Endodermal cell (in vitro differentiated cells): Measurements from ENCODE around the gene FBLN5. TPM values are rescaled to one million over a fixed set of nuclear protein-coding genes. Genes with fewer than 3 reads are reported as not detected.

Source experiments
- DNase-seq: peaks from one replicate; pipeline ENCODE4 v3.0.0-alpha.2; 2017
- H3K27ac ChIP-seq: 2 replicates; pipeline ENCODE4 v1.5.1; 2013; ENCODE audit warnings: mild to moderate bottlenecking, low read depth, low read length, moderate library complexity
- H3K27me3 ChIP-seq: 2 replicates; pipeline ENCODE4 v1.6.1; 2013; ENCODE audit warnings: mild to moderate bottlenecking, low read length, moderate library complexity; ENCODE audit not compliant: insufficient read depth, control insufficient read depth, poor library complexity, severe bottlenecking
- H3K36me3 ChIP-seq: 2 replicates; pipeline ENCODE4 v1.7.0; 2013; ENCODE audit warnings: mild to moderate bottlenecking, low read length, moderate library complexity; ENCODE audit not compliant: control insufficient read depth, insufficient read depth
- H3K4me1 ChIP-seq: one replicate; pipeline ENCODE4 v1.7.0; 2013; ENCODE audit warnings: low read length; ENCODE audit not compliant: control insufficient read depth, insufficient read depth
- H3K4me3 ChIP-seq: 2 replicates; pipeline ENCODE4 v1.5.1; 2013; ENCODE audit warnings: mild to moderate bottlenecking, low read length, moderate library complexity
- H3K9ac ChIP-seq: 2 replicates; pipeline ENCODE4 v1.6.1; 2013; ENCODE audit warnings: mild to moderate bottlenecking, low read length, moderate library complexity; ENCODE audit not compliant: poor library complexity, severe bottlenecking; ENCODE audit errors: extremely low read depth
- H3K9me3 ChIP-seq: 2 replicates; pipeline ENCODE4 v1.6.1; 2013; ENCODE audit warnings: mild to moderate bottlenecking, low read length, moderate library complexity; ENCODE audit not compliant: control insufficient read depth
- H3K27ac Mint-ChIP-seq: 2 replicates; pipeline ENCODE4 v1.8.0; 2020; ENCODE audit warnings: mixed read lengths
- H3K27me3 Mint-ChIP-seq: 2 replicates; pipeline ENCODE4 v1.8.0; 2021; ENCODE audit warnings: mild to moderate bottlenecking, mixed read lengths; ENCODE audit not compliant: insufficient read depth
- H3K36me3 Mint-ChIP-seq: 2 replicates; pipeline ENCODE4 v1.8.0; 2020; ENCODE audit warnings: low read depth, mixed read lengths
- H3K4me1 Mint-ChIP-seq: 2 replicates; pipeline ENCODE4 v1.8.0; 2020; ENCODE audit warnings: mixed read lengths
- H3K4me3 Mint-ChIP-seq: 2 replicates; pipeline ENCODE4 v1.8.0; 2020; ENCODE audit warnings: mild to moderate bottlenecking, moderate library complexity, mixed read lengths
- H3K9me3 Mint-ChIP-seq: 2 replicates; pipeline ENCODE4 v1.8.0; 2020; ENCODE audit warnings: mild to moderate bottlenecking, mixed read lengths
- CTCF ChIP-seq: fragments of 200-600 bp; sonication (generic); conservative IDR thresholded peaks from 2 replicates; pipeline ENCODE4 v1.5.0; 2021; ENCODE audit warnings: antibody characterized with exemption, mild to moderate bottlenecking
- WGBS, 2 experiments: methylation state at CpG; one replicate each; pipeline versions ENCODE4 v1.1.5 to v1.1.7; 2013; ENCODE audit warnings: missing lambda C conversion rate in 2 of 2, mixed read lengths in 1 of 2; ENCODE audit not compliant: insufficient coverage in 1 of 2, insufficient read length in 1 of 2; 5-methylcytosine and 5-hydroxymethylcytosine counted together
- total RNA-seq, 2 donors: library from RNA; stranded (reverse); fragmentation: NEBNext Ultra II Directional in 1 of 2; extraction: Animal tissue kit (Norgen Biotek cat#: 25700) in 1 of 2; gene quantifications; 2 replicates in 1 of 2; 3 replicates in 1 of 2; pipeline ENCODE4 v1.2.1, GENCODE V29; 2021

FBLN5 gene
- total RNA-seq, 2 donors from 2014 or later: 4.0 to 4.8 TPM

- H3K27ac Mint-ChIP-seq: no peak overlapping the region
- Histone ChIP-seq H3K36me3 (no peaks in the 10 kb centered on the region), H3K27ac (no peak overlapping the region), H3K27me3 (peaks cover 20% of the 10 kb centered on the region), H3K4me1 (no peaks in the 10 kb centered on the region), H3K4me3 (no peak overlapping the region), H3K9me3 (no peaks in the 10 kb centered on the region), H3K9ac (no peak overlapping the region)
- no peak for DNase-seq
- H3K4me1 Mint-ChIP-seq: peaks cover 6% of the 10 kb centered on the region
- H3K27me3 Mint-ChIP-seq: peaks cover 24% of the 10 kb centered on the region
- WGBS, 2 experiments: 95% methylated on average over 9 of the region's 9 CpGs; no CpG with 5 or more reads in 1 of the 2 experiments
- H3K4me3 Mint-ChIP-seq: no peak overlapping the region
- H3K9me3 Mint-ChIP-seq: no peaks in the 10 kb centered on the region
- peaks cover 5% of the 10 kb centered on the region for H3K36me3 Mint-ChIP-seq
- no peak for TF ChIP-seq CTCF
These were observed 4.5 kb downstream of the FBLN5 start for GRCh38 chr14:91942946-91943345.

- Histone ChIP-seq H3K27me3 (peaks cover 16% of the 10 kb centered on the region), H3K4me3 (no peak overlapping the region), H3K9ac (no peak overlapping the region), H3K36me3 (no peaks in the 10 kb centered on the region), H3K27ac (no peak overlapping the region), H3K9me3 (no peaks in the 10 kb centered on the region), H3K4me1 (no peaks in the 10 kb centered on the region)
- no peak for TF ChIP-seq CTCF
- DNase-seq: no peak
- H3K4me1 Mint-ChIP-seq: peaks cover 5% of the 10 kb centered on the region
- peaks cover 21% of the 10 kb centered on the region for H3K27me3 Mint-ChIP-seq
- H3K4me3 Mint-ChIP-seq: no peak overlapping the region
- peaks cover 5% of the 10 kb centered on the region for H3K36me3 Mint-ChIP-seq
- H3K27ac Mint-ChIP-seq: no peak overlapping the region
- no peaks in the 10 kb centered on the region for H3K9me3 Mint-ChIP-seq
- WGBS, 2 experiments: 75% methylated on average over 1 of the region's 1 CpG; no CpG with 5 or more reads in 1 of the 2 experiments
These were observed 5.4 kb downstream of the FBLN5 start for GRCh38 chr14:91942128-91942527.

- H3K27ac ChIP-seq: no peak overlapping the region
- no peak for TF ChIP-seq CTCF
- Mint-ChIP-seq H3K27me3 (peaks cover 4% of the 10 kb centered on the region), H3K9me3 (no peaks in the 10 kb centered on the region), H3K4me3 (no peak overlapping the region), H3K4me1 (no peaks in the 10 kb centered on the region), H3K36me3 (peaks cover 5% of the 10 kb centered on the region), H3K27ac (no peak overlapping the region)
- no peak for DNase-seq
- 90 to 93% methylated on average over 2 to 3 of the region's 3 CpGs for WGBS, 2 experiments
- H3K27me3 ChIP-seq: no peaks in the 10 kb centered on the region
- no peak overlapping the region for H3K9ac ChIP-seq
- H3K9me3 ChIP-seq: no peaks in the 10 kb centered on the region
- H3K4me1 ChIP-seq: no peaks in the 10 kb centered on the region
- no peak overlapping the region for H3K4me3 ChIP-seq
- no peaks in the 10 kb centered on the region for H3K36me3 ChIP-seq
These were observed 7.3 kb downstream of the FBLN5 start for GRCh38 chr14:91940209-91940608.
